ENCODE measurements around the gene OR2T8.

GRCh38 chr1:247961791-247962190, 41.7 kb downstream of the OR2T8 start:
- TF ChIP-seq POLR2AphosphoS5 (IDR thresholded peaks at IDR 0.05; ENCODE audit: low read depth, low read length) (no peak), POLR2A (IDR thresholded peaks at IDR 0.05; ENCODE audit: low read depth, low read length) (no peak), TAF1 (IDR thresholded peaks at IDR 0.05; ENCODE audit: low read depth, low read length) (no peak), SPI1 (IDR thresholded peaks at IDR 0.05; ENCODE audit: low read depth, low read length) (no peak), PAX5 (IDR thresholded peaks at IDR 0.05; ENCODE audit: insufficient read depth, low read length, severe bottlenecking) (no peak)

All from GM12891 (cell line).